Ascending aorta (tissue), 2 donors: ENCODE data around the gene TRIP11. TPM values are rescaled to one million over a fixed set of nuclear protein-coding genes. Genes with fewer than 3 reads are reported as not detected.

ENCODE experiments used
- DNase-seq, 2 donors: peaks; one replicate each; pipeline ENCODE4 v3.0.0-alpha.2; 2019; ENCODE audit warnings: low spot score in 2 of 2
- H3K27ac ChIP-seq, 2 donors: fragments of 200-600 bp; sonication (generic); one replicate each; pipeline ENCODE4 v1.5.1; 2016 to 2017; ENCODE audit warnings: mild to moderate bottlenecking in 1 of 2
- H3K27me3 ChIP-seq: fragments of 200-600 bp; sonication (generic); one replicate; pipeline ENCODE4 v1.5.1; 2017
- H3K36me3 ChIP-seq, 2 donors: fragments of 200-600 bp; sonication (generic); one replicate each; pipeline ENCODE4 v1.5.1; 2016
- H3K4me1 ChIP-seq, 2 donors: fragments of 200-600 bp; sonication (generic); one replicate each; pipeline ENCODE4 v1.5.1; 2016 to 2017; ENCODE audit warnings: mild to moderate bottlenecking in 1 of 2
- H3K4me3 ChIP-seq, 2 donors: fragments of 200-600 bp; sonication (generic); one replicate each; pipeline ENCODE4 v1.5.1; 2016 to 2017; ENCODE audit warnings: mild to moderate bottlenecking in 1 of 2
- H3K9me3 ChIP-seq, 2 donors: fragments of 200-600 bp; sonication (generic); one replicate each; pipeline ENCODE4 v1.5.1; 2016
- intact Hi-C: fragments of 100-400 bp; cut with DNase I; formaldehyde crosslinking; loops from one replicate; pipeline ENCODE4 v1.15.1; 2023
- total RNA-seq: library from RNA; depleted of rRNA; stranded (reverse); fragments of >200 nt; gene quantifications from one replicate; pipeline ENCODE4 v1.1.0, GENCODE V29; 2016
- TF ChIP-seq, protein P1 (sequence below), 3 experiments: fragments of 200-600 bp in 2 of 3; fragments of 450-650 bp in 1 of 3; sonication (generic) in 2 of 3; IDR thresholded peaks; one replicate each; pipeline ENCODE4 v1.5.1; 2016 to 2019; ENCODE audit warnings: antibody characterized with exemption in 3 of 3, mild to moderate bottlenecking in 1 of 3, moderate library complexity in 1 of 3

The TRIP11 gene
- total RNA-seq, 1 donor from 2014 or later: 8.8 TPM

- DNase-seq: no peak
- intact Hi-C loops: no loop called here
These were observed 78.3 kb downstream of the TRIP11 start for GRCh38 chr14:91961297-91962220.

GRCh38 chr14:91957876-91958313 lies 82.0 kb downstream of the TRIP11 start:
- DNase-seq: no peak
- no peaks in the 10 kb centered on the region for H3K9me3 ChIP-seq
- H3K4me1 ChIP-seq: peaks cover 0 to 6% of the 10 kb centered on the region in 2 donors
- no peak overlapping the region for H3K27ac ChIP-seq
- intact Hi-C loops: no loop called here
- H3K27me3 ChIP-seq: no peaks in the 10 kb centered on the region
- H3K4me3 ChIP-seq: no peak overlapping the region
- TF ChIP-seq, protein P1, sequence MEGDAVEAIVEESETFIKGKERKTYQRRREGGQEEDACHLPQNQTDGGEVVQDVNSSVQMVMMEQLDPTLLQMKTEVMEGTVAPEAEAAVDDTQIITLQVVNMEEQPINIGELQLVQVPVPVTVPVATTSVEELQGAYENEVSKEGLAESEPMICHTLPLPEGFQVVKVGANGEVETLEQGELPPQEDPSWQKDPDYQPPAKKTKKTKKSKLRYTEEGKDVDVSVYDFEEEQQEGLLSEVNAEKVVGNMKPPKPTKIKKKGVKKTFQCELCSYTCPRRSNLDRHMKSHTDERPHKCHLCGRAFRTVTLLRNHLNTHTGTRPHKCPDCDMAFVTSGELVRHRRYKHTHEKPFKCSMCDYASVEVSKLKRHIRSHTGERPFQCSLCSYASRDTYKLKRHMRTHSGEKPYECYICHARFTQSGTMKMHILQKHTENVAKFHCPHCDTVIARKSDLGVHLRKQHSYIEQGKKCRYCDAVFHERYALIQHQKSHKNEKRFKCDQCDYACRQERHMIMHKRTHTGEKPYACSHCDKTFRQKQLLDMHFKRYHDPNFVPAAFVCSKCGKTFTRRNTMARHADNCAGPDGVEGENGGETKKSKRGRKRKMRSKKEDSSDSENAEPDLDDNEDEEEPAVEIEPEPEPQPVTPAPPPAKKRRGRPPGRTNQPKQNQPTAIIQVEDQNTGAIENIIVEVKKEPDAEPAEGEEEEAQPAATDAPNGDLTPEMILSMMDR (IDR thresholded peaks at IDR 0.05): no peak
- no peaks in the 10 kb centered on the region for H3K36me3 ChIP-seq

More at GRCh38 chr14:91961297-91962220, 78.3 kb downstream of the TRIP11 start:
- TF ChIP-seq, protein P1 (IDR thresholded peaks at IDR 0.05): no peak
- no peaks in the 10 kb centered on the region for H3K4me1 ChIP-seq
- H3K27me3 ChIP-seq: no peaks in the 10 kb centered on the region
- no peak overlapping the region for H3K27ac ChIP-seq
- H3K4me3 ChIP-seq: no peak overlapping the region
- H3K36me3 ChIP-seq: no peaks in the 10 kb centered on the region
- no peaks in the 10 kb centered on the region for H3K9me3 ChIP-seq

DNA sequence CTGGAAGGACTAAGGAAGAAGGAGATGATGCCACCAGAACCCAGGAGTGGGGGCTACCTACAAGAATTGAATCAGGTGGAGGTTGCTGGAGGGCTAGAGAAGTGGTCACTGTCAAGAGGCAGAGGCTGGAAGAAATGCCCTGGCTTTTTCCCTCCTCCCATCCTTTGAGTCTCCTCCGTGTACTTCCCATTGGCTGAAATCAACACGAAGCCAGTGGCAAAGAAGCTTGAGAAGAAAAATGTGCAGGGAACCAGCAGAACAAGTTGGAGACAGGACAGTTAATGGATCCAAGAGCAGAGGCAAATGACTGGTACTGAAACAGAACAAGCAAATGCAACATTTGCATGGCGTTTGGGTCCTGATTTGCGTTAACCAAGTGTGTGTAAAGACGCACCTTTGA lies 83.2 kb downstream of the TRIP11 start:
- no peaks in the 10 kb centered on the region for H3K9me3 ChIP-seq
- H3K4me1 ChIP-seq: peaks cover 0 to 8% of the 10 kb centered on the region in 2 donors
- H3K36me3 ChIP-seq: no peaks in the 10 kb centered on the region
- no peak for DNase-seq
- TF ChIP-seq, protein P1 (IDR thresholded peaks at IDR 0.05): no peak
- H3K27ac ChIP-seq: no peak overlapping the region
- intact Hi-C loops: no loop called here
- H3K4me3 ChIP-seq: no peak overlapping the region
- H3K27me3 ChIP-seq: no peaks in the 10 kb centered on the region

- no peak overlapping the region for H3K4me3 ChIP-seq
- no peaks in the 10 kb centered on the region for H3K9me3 ChIP-seq
- TF ChIP-seq, protein P1 (IDR thresholded peaks at IDR 0.05): no peak
- H3K27ac ChIP-seq: peak overlapping the region in 1 of 2 donors; percentile 10
- intact Hi-C loops: no loop called here
- no peaks in the 10 kb centered on the region for H3K27me3 ChIP-seq
- H3K36me3 ChIP-seq: no peaks in the 10 kb centered on the region
- DNase-seq: no peak
- H3K4me1 ChIP-seq: peaks cover 0 to 8% of the 10 kb centered on the region in 2 donors
These were observed 84.7 kb downstream of the TRIP11 start for GRCh38 chr14:91955168-91955567.

- H3K36me3 ChIP-seq: no peaks in the 10 kb centered on the region
- no peaks in the 10 kb centered on the region for H3K9me3 ChIP-seq
- peak overlapping the region; percentile 58 to 69 for H3K27ac ChIP-seq
- no peaks in the 10 kb centered on the region for H3K27me3 ChIP-seq
- H3K4me1 ChIP-seq: peaks cover 0 to 8% of the 10 kb centered on the region in 2 donors
- intact Hi-C loops: no loop called here
- DNase-seq: peak in 1 of 2 donors; percentile 15
- no peak overlapping the region for H3K4me3 ChIP-seq
- TF ChIP-seq, protein P1 (IDR thresholded peaks at IDR 0.05): no peak
These were observed 86.5 kb downstream of the TRIP11 start for GRCh38 chr14:91953170-91953985.
